ENCODE results near the gene NGLY1. TPM values are rescaled to one million over a fixed set of nuclear protein-coding genes. Genes with fewer than 3 reads are reported as not detected.
A peak's percentile ranks its signal among the peaks of the same experiment; 100 is the strongest.

Gene NGLY1
- total and polyA plus RNA-seq, 7 experiments from 2014 or later = 39.7 to 84.1 (median 66.2) TPM

DNA sequence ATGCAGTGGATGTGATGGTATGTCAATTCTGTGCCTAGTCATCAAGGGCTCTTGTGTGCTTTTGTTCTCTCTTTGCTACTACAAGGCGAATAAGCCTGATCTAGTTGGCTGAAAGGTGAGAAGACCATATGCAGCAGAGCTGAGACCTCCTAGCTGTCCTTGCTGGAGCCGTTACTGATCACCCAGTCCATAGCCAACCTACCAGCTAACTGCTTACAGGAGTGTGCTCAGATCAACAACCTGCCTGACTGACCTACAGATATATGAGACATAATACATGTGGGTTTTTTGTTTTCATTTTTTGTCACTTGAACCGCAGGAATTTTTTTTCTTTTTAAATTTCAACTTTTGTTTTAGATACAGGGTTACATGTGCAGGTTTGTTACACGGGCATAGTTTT lies 29.4 kb upstream of the NGLY1 start:
- H3K4me3 Mint-ChIP-seq = no peak overlapping the region
- no peak for DNase-seq
- peaks cover 0 to 15% (median 6%) of the 10 kb centered on the region in 5 donors for H3K27me3 Mint-ChIP-seq
- CTCF ChIA-PET = no interaction called here
- no peak overlapping the region for H3K27ac Mint-ChIP-seq
- H3K27ac ChIP-seq (ENCODE audit: low read depth, low read length) = no peak overlapping the region
- no peaks in the 10 kb centered on the region for H3K36me3 Mint-ChIP-seq
- H3K4me1 Mint-ChIP-seq = peaks cover 0 to 7% (median 0%) of the 10 kb centered on the region in 7 donors
- intact Hi-C loops (cut with micrococcal nuclease) = no loop called here
- H3K36me3 ChIP-seq (ENCODE audit: control insufficient read depth in 2 of 3, insufficient read depth in 3 of 3, low read length in 3 of 3) = no peaks in the 10 kb centered on the region
- no peaks in the 10 kb centered on the region for H3K4me1 ChIP-seq (ENCODE audit: control insufficient read depth in 2 of 2, insufficient read depth in 2 of 2, low read length in 2 of 2)
- no peak for ATAC-seq
- POLR2A ChIA-PET = no interaction called here
- H3K9me3 Mint-ChIP-seq = peaks cover 0 to 2% (median 0%) of the 10 kb centered on the region in 11 donors
- no peaks in the 10 kb centered on the region for H3K9me3 ChIP-seq (ENCODE audit: control insufficient read depth in 2 of 3, low read length in 3 of 3)
- H3K27me3 ChIP-seq (ENCODE audit: control insufficient read depth in 2 of 2, insufficient read depth in 2 of 2, low read length in 2 of 2) = no peaks in the 10 kb centered on the region
- no peak overlapping the region for H3K4me3 ChIP-seq (ENCODE audit: low read length)

DNA sequence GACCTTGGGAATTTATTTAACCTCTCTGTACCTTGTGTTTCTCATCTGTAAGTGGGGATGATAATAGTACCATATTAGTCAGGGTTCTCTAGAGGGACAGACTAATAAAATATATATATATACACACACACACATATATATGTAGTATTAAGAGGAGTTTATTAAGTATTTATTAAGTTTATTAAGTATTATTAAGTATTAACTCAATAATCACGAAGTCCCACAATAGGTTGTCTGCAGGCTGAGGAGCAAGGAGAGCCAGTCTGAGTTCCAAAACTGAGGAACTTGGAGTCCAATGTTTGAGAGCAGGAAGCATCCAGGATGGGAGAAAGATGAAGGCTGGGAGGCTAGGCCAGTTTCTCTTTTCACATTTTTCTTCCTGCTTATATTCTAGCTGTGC lies 21.4 kb upstream of the NGLY1 start:
- no peaks in the 10 kb centered on the region for H3K27me3 ChIP-seq (ENCODE audit: control insufficient read depth in 2 of 2, insufficient read depth in 2 of 2, low read length in 2 of 2)
- DNase-seq = no peak
- intact Hi-C loops (cut with micrococcal nuclease) = no loop called here
- H3K27ac ChIP-seq (ENCODE audit: low read depth, low read length) = no peak overlapping the region
- H3K9me3 ChIP-seq (ENCODE audit: control insufficient read depth in 2 of 3, low read length in 3 of 3) = no peaks in the 10 kb centered on the region
- H3K9me3 Mint-ChIP-seq = no peaks in the 10 kb centered on the region
- no peak overlapping the region for H3K4me3 ChIP-seq (ENCODE audit: low read length)
- H3K36me3 Mint-ChIP-seq = no peaks in the 10 kb centered on the region
- H3K4me3 Mint-ChIP-seq = no peak overlapping the region
- no peak for ATAC-seq
- H3K27me3 Mint-ChIP-seq = peaks cover 4 to 17% (median 5%) of the 10 kb centered on the region in 5 donors
- H3K36me3 ChIP-seq (ENCODE audit: control insufficient read depth in 2 of 3, insufficient read depth in 3 of 3, low read length in 3 of 3) = no peaks in the 10 kb centered on the region
- POLR2A ChIA-PET = no interaction called here
- no peak overlapping the region for H3K27ac Mint-ChIP-seq
- CTCF ChIA-PET = no interaction called here
- no peaks in the 10 kb centered on the region for H3K4me1 Mint-ChIP-seq
- H3K4me1 ChIP-seq (ENCODE audit: control insufficient read depth in 2 of 2, insufficient read depth in 2 of 2, low read length in 2 of 2) = no peaks in the 10 kb centered on the region

DNA sequence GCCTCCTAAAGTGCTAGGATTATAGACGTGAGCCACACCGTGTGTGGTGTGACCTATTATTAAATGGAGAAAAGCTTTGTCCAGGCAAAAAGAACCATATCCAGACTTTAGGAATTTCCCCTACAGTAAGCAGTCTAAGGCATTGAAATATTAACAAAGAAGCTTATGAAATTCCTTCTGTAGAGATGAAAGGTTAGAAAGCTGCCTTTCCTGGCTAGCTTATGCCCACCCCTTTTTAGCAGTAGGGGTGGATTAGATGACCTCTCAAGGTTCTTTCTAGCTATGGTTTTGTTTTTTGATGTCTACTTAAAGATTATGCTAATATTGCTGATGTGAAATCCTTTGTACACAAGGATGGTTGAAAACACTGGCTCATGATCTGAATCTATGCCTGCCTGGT lies 20.6 kb upstream of the NGLY1 start:
- intact Hi-C loops (cut with micrococcal nuclease) = no loop called here
- ATAC-seq = no peak
- no peaks in the 10 kb centered on the region for H3K4me1 Mint-ChIP-seq
- CTCF ChIA-PET = no interaction called here
- Histone ChIP-seq H3K4me3 (ENCODE audit: low read length) (no peak overlapping the region), H3K4me1 (ENCODE audit: control insufficient read depth in 2 of 2, insufficient read depth in 2 of 2, low read length in 2 of 2) (no peaks in the 10 kb centered on the region), H3K9me3 (ENCODE audit: control insufficient read depth in 2 of 3, low read length in 3 of 3) (no peaks in the 10 kb centered on the region), H3K36me3 (ENCODE audit: control insufficient read depth in 2 of 3, insufficient read depth in 3 of 3, low read length in 3 of 3) (no peaks in the 10 kb centered on the region), H3K27ac (ENCODE audit: low read depth, low read length) (no peak overlapping the region), H3K27me3 (ENCODE audit: control insufficient read depth in 2 of 2, insufficient read depth in 2 of 2, low read length in 2 of 2) (no peaks in the 10 kb centered on the region)
- H3K27me3 Mint-ChIP-seq = peaks cover 4 to 11% (median 5%) of the 10 kb centered on the region in 5 donors
- POLR2A ChIA-PET = no interaction called here
- H3K36me3 Mint-ChIP-seq = no peaks in the 10 kb centered on the region
- H3K9me3 Mint-ChIP-seq = no peaks in the 10 kb centered on the region
- no peak overlapping the region for H3K4me3 Mint-ChIP-seq
- H3K27ac Mint-ChIP-seq = no peak overlapping the region
- no peak for DNase-seq

DNA sequence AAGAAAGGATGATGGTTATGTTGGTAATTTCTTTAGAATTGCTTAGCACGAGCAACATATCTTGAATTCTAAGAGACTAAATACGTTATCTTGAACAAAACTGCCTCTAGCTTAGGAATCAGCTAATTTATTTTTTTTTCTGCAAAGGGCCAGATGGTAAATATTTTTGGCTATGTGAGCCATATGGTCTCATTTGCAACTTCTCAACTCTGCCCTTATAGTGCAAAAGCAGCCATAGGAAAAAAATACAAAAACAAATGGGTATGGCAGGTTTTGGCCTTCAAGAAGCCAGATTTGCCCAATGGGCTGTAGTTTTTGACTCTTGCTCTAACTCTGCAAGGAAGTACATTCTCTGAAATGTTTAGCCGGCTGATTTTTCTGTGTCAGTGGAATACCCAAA lies 18.5 kb upstream of the NGLY1 start:
- POLR2A ChIA-PET = interaction anchor here (0.9 to 2.0 kb wide), 2 partner anchors 12 to 19 kb away, joined by 3 to 6 read pairs; partner anchors contain the start of genes NGLY1 and OXSM
- H3K4me3 Mint-ChIP-seq = no peak overlapping the region
- H3K27me3 ChIP-seq (ENCODE audit: control insufficient read depth in 2 of 2, insufficient read depth in 2 of 2, low read length in 2 of 2) = no peaks in the 10 kb centered on the region
- H3K27me3 Mint-ChIP-seq = peaks cover 0 to 10% (median 4%) of the 10 kb centered on the region in 5 donors
- H3K9me3 Mint-ChIP-seq = no peaks in the 10 kb centered on the region
- no peak overlapping the region for H3K27ac ChIP-seq (ENCODE audit: low read depth, low read length)
- no peaks in the 10 kb centered on the region for H3K9me3 ChIP-seq (ENCODE audit: control insufficient read depth in 2 of 3, low read length in 3 of 3)
- H3K4me1 ChIP-seq (ENCODE audit: control insufficient read depth in 2 of 2, insufficient read depth in 2 of 2, low read length in 2 of 2) = no peaks in the 10 kb centered on the region
- CTCF ChIA-PET = interaction anchor here (0.6 kb wide), 1 partner anchor 60 kb away, joined by 5 read pairs; no protein-coding TSS in a partner anchor
- ATAC-seq = no peak
- no peaks in the 10 kb centered on the region for H3K36me3 Mint-ChIP-seq
- H3K36me3 ChIP-seq (ENCODE audit: control insufficient read depth in 2 of 3, insufficient read depth in 3 of 3, low read length in 3 of 3) = no peaks in the 10 kb centered on the region
- no peak for DNase-seq
- H3K4me3 ChIP-seq (ENCODE audit: low read length) = no peak overlapping the region
- no peak overlapping the region for H3K27ac Mint-ChIP-seq
- H3K4me1 Mint-ChIP-seq = no peaks in the 10 kb centered on the region
- intact Hi-C loops (cut with micrococcal nuclease) = no loop called here

DNA sequence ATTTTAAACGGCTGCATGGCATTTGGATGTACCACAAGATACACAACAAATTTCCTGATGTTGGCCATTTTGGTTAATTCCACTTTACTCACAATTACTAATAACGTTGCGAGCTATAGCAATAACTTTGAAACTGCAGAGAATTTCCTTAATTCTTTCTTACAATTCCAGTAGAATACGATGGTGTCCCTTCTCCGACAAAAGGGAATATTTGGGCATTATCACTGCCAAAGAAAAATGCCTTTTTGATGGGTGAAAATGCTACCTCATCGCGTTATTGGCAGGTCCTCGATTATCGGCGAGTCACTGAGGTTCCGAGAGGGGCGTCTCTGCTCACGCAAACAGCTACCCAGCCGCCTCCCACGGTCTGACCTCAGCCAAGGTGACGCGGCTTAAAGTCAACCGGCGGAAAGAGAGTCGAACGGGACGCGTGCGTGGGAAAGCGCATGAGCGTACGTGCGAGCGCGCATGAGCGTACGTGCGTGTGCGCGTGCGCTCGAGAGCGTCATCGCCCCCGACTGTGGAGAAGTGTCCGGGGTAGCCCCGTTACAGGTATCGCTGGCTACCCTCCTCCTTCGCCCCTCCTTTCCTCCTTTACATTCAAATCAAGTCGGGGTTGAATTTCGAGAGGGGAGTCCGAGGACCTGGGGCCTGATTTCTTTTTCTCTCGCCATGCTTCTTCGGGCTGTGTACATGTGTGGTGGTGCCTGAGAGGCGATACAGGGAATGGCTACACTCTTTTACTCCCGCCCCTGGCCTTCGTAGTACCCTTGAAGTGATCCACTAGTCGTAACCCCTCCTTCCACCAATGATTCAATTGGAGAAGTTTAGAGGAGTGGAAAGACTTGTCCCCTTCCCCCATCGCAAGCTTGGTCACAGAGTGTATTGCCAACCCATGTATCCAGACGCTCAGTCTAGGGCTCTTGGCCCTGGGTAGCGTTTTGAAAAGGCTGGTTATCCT lies 6.6 kb upstream of the NGLY1 start, which contains the start of gene OXSM:
Gene OXSM (plus strand): TSS at position 495 of the 961 bp plus-strand sequence. CDS start 931 bp downstream, outside the sequence.
- H3K9me3 ChIP-seq (ENCODE audit: control insufficient read depth in 2 of 3, low read length in 3 of 3) = no peaks in the 10 kb centered on the region
- peaks cover 6 to 20% of the 10 kb centered on the region in 2 donors for H3K4me1 ChIP-seq (ENCODE audit: control insufficient read depth in 2 of 2, insufficient read depth in 2 of 2, low read length in 2 of 2)
- peak; percentile 66 to 92 (median 86) for DNase-seq
- intact Hi-C loops (cut with micrococcal nuclease) = loop anchor here (1.0 to 10.0 kb wide), 7 partner anchors 8 to 1983 kb away; partner anchors contain the start of genes NKIRAS1 (in 1 of the 2), RPL15 (in 1 of the 2) and UBE2E1 (in 1 of the 2)
- peak within 1 kb of the TSS; percentile 91 for H3K27ac ChIP-seq (ENCODE audit: low read depth, low read length)
- H3K9me3 Mint-ChIP-seq = no peaks in the 10 kb centered on the region
- H3K4me3 ChIP-seq (ENCODE audit: low read length) = peak within 1 kb of the TSS; percentile 80
- H3K27me3 ChIP-seq (ENCODE audit: control insufficient read depth in 2 of 2, insufficient read depth in 2 of 2, low read length in 2 of 2) = no peaks in the 10 kb centered on the region
- POLR2A ChIA-PET = interaction anchor here (0.8 to 1.7 kb wide), 5 partner anchors 8 to 1873 kb away, joined by 3 to 6 read pairs (median 4); partner anchors contain the start of genes NKIRAS1 and RPL15
- peak within 1 kb of the TSS; percentile 87 to 100 (median 98) for H3K4me3 Mint-ChIP-seq
- CTCF ChIA-PET = interaction anchor here (0.7 to 1.2 kb wide), 2 partner anchors 9 to 45 kb away, joined by 3 read pairs; no protein-coding TSS in a partner anchor
- peaks cover 14 to 59% (median 52%) of the 10 kb centered on the region in 7 donors for H3K4me1 Mint-ChIP-seq
- peaks cover 0 to 4% (median 0%) of the 10 kb centered on the region in 3 experiments for H3K36me3 ChIP-seq (ENCODE audit: control insufficient read depth in 2 of 3, insufficient read depth in 3 of 3, low read length in 3 of 3)
- H3K27ac Mint-ChIP-seq = peak within 1 kb of the TSS; percentile 81 to 100 (median 98)
- peak; percentile 96 for ATAC-seq
- H3K27me3 Mint-ChIP-seq = no peaks in the 10 kb centered on the region
- peaks cover 0 to 25% (median 0%) of the 10 kb centered on the region in 5 donors for H3K36me3 Mint-ChIP-seq

DNA sequence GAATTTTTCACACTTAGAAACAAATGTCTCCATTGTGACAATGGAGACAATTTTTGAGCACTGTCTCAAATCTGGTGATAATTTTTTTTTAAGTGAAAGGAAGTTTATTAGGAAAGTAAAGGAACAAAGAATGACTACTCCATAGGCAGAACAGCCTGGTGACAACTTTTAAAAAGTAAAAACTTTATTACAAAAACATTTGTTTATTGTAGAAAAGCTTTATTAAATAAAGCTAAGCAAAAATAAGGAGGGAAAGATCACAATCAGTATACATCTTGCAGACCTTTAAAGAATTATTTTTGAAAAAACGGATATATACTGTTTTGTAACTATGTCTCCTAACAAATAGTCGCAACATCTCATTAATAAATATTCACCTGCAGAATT lies 6.0 kb upstream of the NGLY1 start:
- Histone ChIP-seq H3K4me3 (ENCODE audit: low read length) (peak overlapping the region; percentile 80), H3K9me3 (ENCODE audit: control insufficient read depth in 2 of 3, low read length in 3 of 3) (no peaks in the 10 kb centered on the region), H3K27me3 (ENCODE audit: control insufficient read depth in 2 of 2, insufficient read depth in 2 of 2, low read length in 2 of 2) (no peaks in the 10 kb centered on the region), H3K36me3 (ENCODE audit: control insufficient read depth in 2 of 3, insufficient read depth in 3 of 3, low read length in 3 of 3) (no peaks in the 10 kb centered on the region), H3K27ac (ENCODE audit: low read depth, low read length) (peak overlapping the region; percentile 91), H3K4me1 (ENCODE audit: control insufficient read depth in 2 of 2, insufficient read depth in 2 of 2, low read length in 2 of 2) (peaks cover 6 to 20% of the 10 kb centered on the region in 2 donors)
- no peaks in the 10 kb centered on the region for H3K27me3 Mint-ChIP-seq
- peaks cover 18 to 60% (median 55%) of the 10 kb centered on the region in 7 donors for H3K4me1 Mint-ChIP-seq
- DNase-seq = no peak
- no peak for ATAC-seq
- H3K36me3 Mint-ChIP-seq = peaks cover 0 to 22% (median 0%) of the 10 kb centered on the region in 5 donors
- H3K9me3 Mint-ChIP-seq = no peaks in the 10 kb centered on the region
- peak overlapping the region; percentile 87 to 100 (median 98) for H3K4me3 Mint-ChIP-seq
- CTCF ChIA-PET = interaction anchor here (1.2 kb wide), 1 partner anchor 46 kb away, joined by 3 read pairs; no protein-coding TSS in a partner anchor
- POLR2A ChIA-PET = interaction anchor here (0.8 to 1.7 kb wide), 5 partner anchors 7 to 1872 kb away, joined by 3 to 6 read pairs (median 4); partner anchors contain the start of genes NKIRAS1 and RPL15
- intact Hi-C loops (cut with micrococcal nuclease) = loop anchor here in 1 of 2 donors (10.0 kb wide), 1 partner anchor 1874 kb away; the partner anchor contains the start of genes NKIRAS1 and RPL15
- peak overlapping the region in 8 of 9 donors; percentile 81 to 100 (median 98) for H3K27ac Mint-ChIP-seq
